ENCODE measurements around the gene APLF. TPM values are rescaled to one million over a fixed set of nuclear protein-coding genes. Genes with fewer than 3 reads are reported as not detected.

Gene APLF
- polyA plus RNA-seq, 4 donors = 0.27 to 2.5 (median 0.43) TPM

- Histone ChIP-seq H3K4me1 (ENCODE audit: control insufficient read depth in 3 of 3, insufficient read depth in 2 of 3, low read depth in 1 of 3, low read length in 2 of 3) (peaks cover 0 to 2% (median 0%) of the 10 kb centered on the region in 3 donors), H3K4me3 (ENCODE audit: low read depth in 1 of 3, low read length in 3 of 3) (no peak overlapping the region), H3K27ac (ENCODE audit: low read depth in 1 of 3, low read length in 2 of 3) (no peak overlapping the region), H3K36me3 (ENCODE audit: control insufficient read depth in 3 of 3, insufficient read depth in 2 of 3, low read depth in 1 of 3, low read length in 3 of 3) (no peaks in the 10 kb centered on the region), H3K9me3 (ENCODE audit: control insufficient read depth in 2 of 2, insufficient read depth in 1 of 2, low read depth in 1 of 2, low read length in 1 of 2) (no peaks in the 10 kb centered on the region), H3K27me3 (ENCODE audit: control insufficient read depth in 3 of 3, insufficient read depth in 3 of 3, low read length in 3 of 3) (no peaks in the 10 kb centered on the region)
- DNase-seq (no peak), FAIRE-seq (no peak)
- WGBS, 3 donors = 77 to 90% (median 85%) methylated on average over 1 of the region's 1 CpG
Observed at GRCh38 chr2:68426446-68426845, 40.9 kb upstream of the APLF start.

GRCh38 chr2:68426848-68427579, 40.4 kb upstream of the APLF start:
- 68 to 86% (median 75%) methylated on average over 10 of the region's 10 CpGs for WGBS, 3 donors
- no peak for DNase-seq
- Histone ChIP-seq H3K27ac (ENCODE audit: low read depth in 1 of 3, low read length in 2 of 3) (peak overlapping the region in 1 of 3 donors; percentile 61), H3K4me1 (ENCODE audit: control insufficient read depth in 3 of 3, insufficient read depth in 2 of 3, low read depth in 1 of 3, low read length in 2 of 3) (peaks cover 0 to 2% (median 0%) of the 10 kb centered on the region in 3 donors), H3K4me3 (ENCODE audit: low read depth in 1 of 3, low read length in 3 of 3) (no peak overlapping the region), H3K27me3 (ENCODE audit: control insufficient read depth in 3 of 3, insufficient read depth in 3 of 3, low read length in 3 of 3) (no peaks in the 10 kb centered on the region), H3K36me3 (ENCODE audit: control insufficient read depth in 3 of 3, insufficient read depth in 2 of 3, low read depth in 1 of 3, low read length in 3 of 3) (no peaks in the 10 kb centered on the region), H3K9me3 (ENCODE audit: control insufficient read depth in 2 of 2, insufficient read depth in 1 of 2, low read depth in 1 of 2, low read length in 1 of 2) (no peaks in the 10 kb centered on the region)
- FAIRE-seq = no peak

GRCh38 chr2:68428126-68428525, 39.3 kb upstream of the APLF start:
- no peak for DNase-seq
- 65 to 76% (median 73%) methylated on average over 4 of the region's 4 CpGs for WGBS, 3 donors

GRCh38 chr2:68428746-68429145, 38.6 kb upstream of the APLF start:
- no peaks in the 10 kb centered on the region for H3K36me3 ChIP-seq (ENCODE audit: control insufficient read depth in 3 of 3, insufficient read depth in 2 of 3, low read depth in 1 of 3, low read length in 3 of 3)
- H3K4me3 ChIP-seq (ENCODE audit: low read depth in 1 of 3, low read length in 3 of 3) = no peak overlapping the region
- no peak overlapping the region for H3K27ac ChIP-seq (ENCODE audit: low read depth in 1 of 3, low read length in 2 of 3)
- WGBS, 3 donors = 66 to 74% (median 67%) methylated on average over 1 of the region's 1 CpG
- no peaks in the 10 kb centered on the region for H3K27me3 ChIP-seq (ENCODE audit: control insufficient read depth in 3 of 3, insufficient read depth in 3 of 3, low read length in 3 of 3)
- DNase-seq (no peak), FAIRE-seq (no peak)
- peaks cover 0 to 2% (median 2%) of the 10 kb centered on the region in 3 donors for H3K4me1 ChIP-seq (ENCODE audit: control insufficient read depth in 3 of 3, insufficient read depth in 2 of 3, low read depth in 1 of 3, low read length in 2 of 3)
- peaks cover 0 to 4% of the 10 kb centered on the region in 2 donors for H3K9me3 ChIP-seq (ENCODE audit: control insufficient read depth in 2 of 2, insufficient read depth in 1 of 2, low read depth in 1 of 2, low read length in 1 of 2)

More at GRCh38 chr2:68428126-68428525, 39.3 kb upstream of the APLF start:
- FAIRE-seq = no peak
- no peak overlapping the region for H3K4me3 ChIP-seq (ENCODE audit: low read depth in 1 of 3, low read length in 3 of 3)
- H3K27ac ChIP-seq (ENCODE audit: low read depth in 1 of 3, low read length in 2 of 3) = no peak overlapping the region
- peaks cover 0 to 2% (median 0%) of the 10 kb centered on the region in 3 donors for H3K4me1 ChIP-seq (ENCODE audit: control insufficient read depth in 3 of 3, insufficient read depth in 2 of 3, low read depth in 1 of 3, low read length in 2 of 3)
- H3K27me3 ChIP-seq (ENCODE audit: control insufficient read depth in 3 of 3, insufficient read depth in 3 of 3, low read length in 3 of 3) = no peaks in the 10 kb centered on the region
- no peaks in the 10 kb centered on the region for H3K36me3 ChIP-seq (ENCODE audit: control insufficient read depth in 3 of 3, insufficient read depth in 2 of 3, low read depth in 1 of 3, low read length in 3 of 3)
- H3K9me3 ChIP-seq (ENCODE audit: control insufficient read depth in 2 of 2, insufficient read depth in 1 of 2, low read depth in 1 of 2, low read length in 1 of 2) = no peaks in the 10 kb centered on the region

- no peaks in the 10 kb centered on the region for H3K27me3 ChIP-seq (ENCODE audit: control insufficient read depth in 3 of 3, insufficient read depth in 3 of 3, low read length in 3 of 3)
- peaks cover 0 to 4% of the 10 kb centered on the region in 2 donors for H3K9me3 ChIP-seq (ENCODE audit: control insufficient read depth in 2 of 2, insufficient read depth in 1 of 2, low read depth in 1 of 2, low read length in 1 of 2)
- no peaks in the 10 kb centered on the region for H3K36me3 ChIP-seq (ENCODE audit: control insufficient read depth in 3 of 3, insufficient read depth in 2 of 3, low read depth in 1 of 3, low read length in 3 of 3)
- no peak for FAIRE-seq
- 82 to 88% (median 83%) methylated on average over 7 of the region's 7 CpGs for WGBS, 3 donors
- no peak for DNase-seq
- H3K27ac ChIP-seq (ENCODE audit: low read depth in 1 of 3, low read length in 2 of 3) = no peak overlapping the region
- no peak overlapping the region for H3K4me3 ChIP-seq (ENCODE audit: low read depth in 1 of 3, low read length in 3 of 3)
- peaks cover 0 to 2% (median 2%) of the 10 kb centered on the region in 3 donors for H3K4me1 ChIP-seq (ENCODE audit: control insufficient read depth in 3 of 3, insufficient read depth in 2 of 3, low read depth in 1 of 3, low read length in 2 of 3)
Observed at GRCh38 chr2:68429311-68429826, 38.0 kb upstream of the APLF start.

GRCh38 chr2:68431316-68431972, 35.9 kb upstream of the APLF start:
- 83 to 85% (median 84%) methylated on average over 8 of the region's 8 CpGs for WGBS, 3 donors
- Histone ChIP-seq H3K4me1 (ENCODE audit: control insufficient read depth in 3 of 3, insufficient read depth in 2 of 3, low read depth in 1 of 3, low read length in 2 of 3) (peaks cover 0 to 2% (median 2%) of the 10 kb centered on the region in 3 donors), H3K27ac (ENCODE audit: low read depth in 1 of 3, low read length in 2 of 3) (no peak overlapping the region)

GRCh38 chr2:68432696-68433658, 34.4 kb upstream of the APLF start:
- DNase-seq (peak in 1 of 2 donors; percentile 66), FAIRE-seq (no peak)
- Histone ChIP-seq H3K4me3 (ENCODE audit: low read depth in 1 of 3, low read length in 3 of 3) (no peak overlapping the region), H3K9me3 (ENCODE audit: control insufficient read depth in 2 of 2, insufficient read depth in 1 of 2, low read depth in 1 of 2, low read length in 1 of 2) (peaks cover 0 to 4% of the 10 kb centered on the region in 2 donors), H3K27me3 (ENCODE audit: control insufficient read depth in 3 of 3, insufficient read depth in 3 of 3, low read length in 3 of 3) (no peaks in the 10 kb centered on the region), H3K4me1 (ENCODE audit: control insufficient read depth in 3 of 3, insufficient read depth in 2 of 3, low read depth in 1 of 3, low read length in 2 of 3) (peaks cover 0 to 2% (median 0%) of the 10 kb centered on the region in 3 donors), H3K27ac (ENCODE audit: low read depth in 1 of 3, low read length in 2 of 3) (no peak overlapping the region), H3K36me3 (ENCODE audit: control insufficient read depth in 3 of 3, insufficient read depth in 2 of 3, low read depth in 1 of 3, low read length in 3 of 3) (no peaks in the 10 kb centered on the region)
- WGBS, 3 donors = 37 to 65% (median 57%) methylated on average over 14 of the region's 14 CpGs

More at GRCh38 chr2:68431316-68431972, 35.9 kb upstream of the APLF start:
- DNase-seq = no peak
- Histone ChIP-seq H3K36me3 (ENCODE audit: control insufficient read depth in 3 of 3, insufficient read depth in 2 of 3, low read depth in 1 of 3, low read length in 3 of 3) (no peaks in the 10 kb centered on the region), H3K4me3 (ENCODE audit: low read depth in 1 of 3, low read length in 3 of 3) (no peak overlapping the region), H3K9me3 (ENCODE audit: control insufficient read depth in 2 of 2, insufficient read depth in 1 of 2, low read depth in 1 of 2, low read length in 1 of 2) (peaks cover 0 to 4% of the 10 kb centered on the region in 2 donors), H3K27me3 (ENCODE audit: control insufficient read depth in 3 of 3, insufficient read depth in 3 of 3, low read length in 3 of 3) (no peaks in the 10 kb centered on the region)
- no peak for FAIRE-seq

- Histone ChIP-seq H3K27ac (ENCODE audit: low read depth in 1 of 3, low read length in 2 of 3) (no peak overlapping the region), H3K27me3 (ENCODE audit: control insufficient read depth in 3 of 3, insufficient read depth in 3 of 3, low read length in 3 of 3) (no peaks in the 10 kb centered on the region), H3K9me3 (ENCODE audit: control insufficient read depth in 2 of 2, insufficient read depth in 1 of 2, low read depth in 1 of 2, low read length in 1 of 2) (peaks cover 0 to 4% of the 10 kb centered on the region in 2 donors), H3K4me1 (ENCODE audit: control insufficient read depth in 3 of 3, insufficient read depth in 2 of 3, low read depth in 1 of 3, low read length in 2 of 3) (peaks cover 0 to 2% (median 0%) of the 10 kb centered on the region in 3 donors), H3K4me3 (ENCODE audit: low read depth in 1 of 3, low read length in 3 of 3) (no peak overlapping the region), H3K36me3 (ENCODE audit: control insufficient read depth in 3 of 3, insufficient read depth in 2 of 3, low read depth in 1 of 3, low read length in 3 of 3) (no peaks in the 10 kb centered on the region)
- peak in 1 of 2 donors; percentile 65 for DNase-seq
- FAIRE-seq = no peak
Observed at GRCh38 chr2:68434981-68435380, 32.4 kb upstream of the APLF start.

All from small intestine (tissue), 7 donors.